PC-9 (cell line): ENCODE results near the gene MARCHF6.

Experiments
- CTCF ChIP-seq: fragments of 200-600 bp; sonication (generic); conservative IDR thresholded peaks from 2 replicates; pipeline ENCODE4 v1.6.1; 2017; ENCODE audit warnings: mixed run types, antibody characterized with exemption, mild to moderate bottlenecking, moderate library complexity
- EZH2 ChIP-seq: fragments of 200-600 bp; sonication (generic); IDR thresholded peaks from 2 replicates; pipeline ENCODE4 v1.8.0; 2017; ENCODE audit warnings: antibody characterized with exemption, low read depth

GRCh38 chr5:10338686-10339057, 14.8 kb upstream of the MARCHF6 start:
- TF ChIP-seq EZH2 (no peak), CTCF (no peak)
